AG04450 (cell line): ENCODE measurements around the gene PRSS27. TPM values are rescaled to one million over a fixed set of nuclear protein-coding genes. Genes with fewer than 3 reads are reported as not detected.
A peak's percentile ranks its signal among the peaks of the same experiment; 100 is the strongest.
"Not testable (repeated sequence)": the region's sequence is repeated elsewhere in the genome, so short reads cannot be mapped to it uniquely, and the experiment has no call there.

Experiments used
- CTCF ChIA-PET: fragments of 300-600, 350-600 bp; formaldehyde crosslinking; extraction: SDS; loops from one replicate; lab custom pipeline; 2022; ENCODE audit warnings: antibody characterized with exemption, inconsistent platforms; lab: Charles Lee
- POLR2A ChIA-PET: fragments of 350-600 bp; formaldehyde crosslinking; extraction: SDS; loops from one replicate; lab custom pipeline; 2021; ENCODE audit warnings: antibody characterized with exemption, inconsistent platforms; lab: Yijun Ruan, JAX
- DNase-seq: peaks from one replicate; pipeline ENCODE4 v3.0.0-alpha.2; 2011; ENCODE audit warnings: low read depth, low spot score
- H3K27ac ChIP-seq: one replicate; pipeline ENCODE4 v1.5.1; 2012; ENCODE audit warnings: low read depth, low read length, control low read depth
- H3K27me3 ChIP-seq: one replicate; pipeline ENCODE4 v1.6.0; 2012; ENCODE audit warnings: low read length; ENCODE audit not compliant: control insufficient read depth, insufficient read depth
- H3K4me3 ChIP-seq: 2 replicates; pipeline ENCODE4 v1.5.1; 2011; ENCODE audit warnings: mild to moderate bottlenecking, low read depth, low read length, control low read depth
- H3K9me3 ChIP-seq: 2 replicates; pipeline ENCODE4 v1.5.1; 2012; ENCODE audit warnings: low read length; ENCODE audit not compliant: control insufficient read depth, insufficient read depth
- polyA plus RNA-seq: library from polyadenylated mRNA; depleted of rRNA; stranded (reverse); fragments of >200 nt; gene quantifications from 2 replicates; pipeline ENCODE4 v1.2.3, GENCODE V29; 2011
- TF ChIP-seq, protein P1 (sequence below): IDR thresholded peaks from 2 replicates; pipeline ENCODE4 v1.5.1; 2011; ENCODE audit warnings: low read depth, low read length, control low read depth, inconsistent platforms

PRSS27 gene
- polyA plus RNA-seq, 1 experiment: 0.32 TPM

- TF ChIP-seq, protein P1, sequence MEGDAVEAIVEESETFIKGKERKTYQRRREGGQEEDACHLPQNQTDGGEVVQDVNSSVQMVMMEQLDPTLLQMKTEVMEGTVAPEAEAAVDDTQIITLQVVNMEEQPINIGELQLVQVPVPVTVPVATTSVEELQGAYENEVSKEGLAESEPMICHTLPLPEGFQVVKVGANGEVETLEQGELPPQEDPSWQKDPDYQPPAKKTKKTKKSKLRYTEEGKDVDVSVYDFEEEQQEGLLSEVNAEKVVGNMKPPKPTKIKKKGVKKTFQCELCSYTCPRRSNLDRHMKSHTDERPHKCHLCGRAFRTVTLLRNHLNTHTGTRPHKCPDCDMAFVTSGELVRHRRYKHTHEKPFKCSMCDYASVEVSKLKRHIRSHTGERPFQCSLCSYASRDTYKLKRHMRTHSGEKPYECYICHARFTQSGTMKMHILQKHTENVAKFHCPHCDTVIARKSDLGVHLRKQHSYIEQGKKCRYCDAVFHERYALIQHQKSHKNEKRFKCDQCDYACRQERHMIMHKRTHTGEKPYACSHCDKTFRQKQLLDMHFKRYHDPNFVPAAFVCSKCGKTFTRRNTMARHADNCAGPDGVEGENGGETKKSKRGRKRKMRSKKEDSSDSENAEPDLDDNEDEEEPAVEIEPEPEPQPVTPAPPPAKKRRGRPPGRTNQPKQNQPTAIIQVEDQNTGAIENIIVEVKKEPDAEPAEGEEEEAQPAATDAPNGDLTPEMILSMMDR: 0 out of 2 replicates have a peak, but pooled peaks have one; percentile 14
- H3K9me3 ChIP-seq, H3K27me3 ChIP-seq, POLR2A ChIA-PET, CTCF ChIA-PET, H3K4me3 ChIP-seq, DNase-seq, H3K27ac ChIP-seq: not testable (repeated sequence)
Measured at GRCh38 chr16:2671193-2671592, 48.8 kb downstream of the PRSS27 start.

DNA sequence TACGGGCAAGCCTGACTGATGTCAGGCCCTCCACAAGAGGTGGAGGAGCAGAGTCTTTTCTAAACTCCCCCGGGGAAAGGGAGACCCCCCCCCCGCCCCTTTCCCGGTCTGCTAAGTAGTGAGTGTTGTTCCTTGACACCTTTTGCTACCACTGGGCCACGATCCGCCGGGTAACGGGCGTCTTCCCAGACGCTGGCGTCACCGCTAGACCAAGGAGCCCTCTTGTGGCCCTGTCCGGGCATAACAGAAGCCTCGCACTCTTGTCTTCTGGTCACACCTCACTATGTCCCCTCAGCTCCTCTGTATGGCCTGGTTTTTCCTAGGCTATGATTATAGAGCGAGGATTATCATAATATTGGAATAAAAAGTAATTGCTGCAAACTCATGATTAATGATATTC lies 50.0 kb downstream of the PRSS27 start:
- H3K27ac ChIP-seq, H3K27me3 ChIP-seq, CTCF ChIA-PET, POLR2A ChIA-PET, H3K9me3 ChIP-seq, H3K4me3 ChIP-seq, DNase-seq: not testable (repeated sequence)
- TF ChIP-seq, protein P1: peak; percentile 68

- POLR2A ChIA-PET: not testable (repeated sequence)
Measured at GRCh38 chr16:2669587-2669986, 50.4 kb downstream of the PRSS27 start.

GRCh38 chr16:2666671-2667070 lies 53.4 kb downstream of the PRSS27 start:
- POLR2A ChIA-PET, H3K9me3 ChIP-seq, CTCF ChIA-PET, H3K27me3 ChIP-seq, DNase-seq, H3K4me3 ChIP-seq, H3K27ac ChIP-seq: not testable (repeated sequence)

More at GRCh38 chr16:2669587-2669986, 50.4 kb downstream of the PRSS27 start:
- DNase-seq, H3K27me3 ChIP-seq, H3K9me3 ChIP-seq, H3K27ac ChIP-seq, H3K4me3 ChIP-seq, CTCF ChIA-PET: not testable (repeated sequence)

GRCh38 chr16:2664574-2664982 lies 55.4 kb downstream of the PRSS27 start:
- ChIA-PET CTCF (no interaction called here), POLR2A (no interaction called here)
- no peak overlapping the region for H3K4me3 ChIP-seq

More at GRCh38 chr16:2664574-2664982, 55.4 kb downstream of the PRSS27 start:
- TF ChIP-seq, protein P1: no peak
- no peak overlapping the region for H3K27ac ChIP-seq
- no peaks in the 10 kb centered on the region for H3K9me3 ChIP-seq
- H3K27me3 ChIP-seq: no peaks in the 10 kb centered on the region
- DNase-seq: no peak
